Activated CD8-positive, alpha-beta T cell treated with anti-CD3 and anti-CD28 coated beads for 36 hours (primary cell): ENCODE data around the gene SAMD4A. TPM values are rescaled to one million over a fixed set of nuclear protein-coding genes. Genes with fewer than 3 reads are reported as not detected.

Experiments used
- ATAC-seq: fragments of 200-7000 bp; cut with Tn5 transposase; one replicate; pipeline ENCODE4 v1.10.0; 2021; ENCODE audit warnings: mild to moderate bottlenecking, moderate library complexity
- CTCF ChIA-PET: fragments of 350-600 bp; sonication (Branson Sonifier 250); formaldehyde crosslinking; loops from one replicate; lab custom pipeline; 2021; ENCODE audit warnings: antibody characterized with exemption; lab: Charles Lee
- POLR2A ChIA-PET: fragments of 350-600 bp; sonication (Branson Sonifier 250); formaldehyde crosslinking; loops from one replicate; lab custom pipeline; 2021; ENCODE audit warnings: antibody characterized with exemption; lab: Charles Lee
- DNase-seq: peaks from one replicate; pipeline ENCODE4 v3.0.0-alpha.2; 2020
- H3K27ac Mint-ChIP-seq: one replicate; pipeline ENCODE4 v1.8.0; 2021; ENCODE audit warnings: mild to moderate bottlenecking, mixed read lengths
- H3K27me3 Mint-ChIP-seq: one replicate; pipeline ENCODE4 v1.8.0; 2021; ENCODE audit warnings: mixed read lengths
- H3K36me3 Mint-ChIP-seq: one replicate; pipeline ENCODE4 v1.8.0; 2021; ENCODE audit warnings: low read depth, mixed read lengths
- H3K4me1 Mint-ChIP-seq: one replicate; pipeline ENCODE4 v1.8.0; 2021; ENCODE audit warnings: low read depth, mixed read lengths
- H3K4me3 Mint-ChIP-seq: one replicate; pipeline ENCODE4 v1.8.0; 2021; ENCODE audit warnings: mild to moderate bottlenecking, moderate library complexity, mixed read lengths
- H3K9me3 Mint-ChIP-seq: one replicate; pipeline ENCODE4 v1.8.0; 2021; ENCODE audit warnings: mixed read lengths
- intact Hi-C: fragments of 100-400 bp; cut with micrococcal nuclease; formaldehyde crosslinking; loops from one replicate; pipeline ENCODE4 v1.10.0; 2022
- total RNA-seq, 2 experiments: library from RNA; stranded (reverse); gene quantifications; one replicate each; pipeline ENCODE4 v1.2.3, GENCODE V29; 2021
- TF ChIP-seq, protein P1 (sequence below): fragments of 200-600 bp; IDR thresholded peaks from one replicate; pipeline ENCODE4 v1.8.0; 2022; ENCODE audit warnings: antibody characterized with exemption, mild to moderate bottlenecking

The SAMD4A gene
- total RNA-seq, 2 experiments from 2014 or later = 4.5 to 4.9 TPM

DNA sequence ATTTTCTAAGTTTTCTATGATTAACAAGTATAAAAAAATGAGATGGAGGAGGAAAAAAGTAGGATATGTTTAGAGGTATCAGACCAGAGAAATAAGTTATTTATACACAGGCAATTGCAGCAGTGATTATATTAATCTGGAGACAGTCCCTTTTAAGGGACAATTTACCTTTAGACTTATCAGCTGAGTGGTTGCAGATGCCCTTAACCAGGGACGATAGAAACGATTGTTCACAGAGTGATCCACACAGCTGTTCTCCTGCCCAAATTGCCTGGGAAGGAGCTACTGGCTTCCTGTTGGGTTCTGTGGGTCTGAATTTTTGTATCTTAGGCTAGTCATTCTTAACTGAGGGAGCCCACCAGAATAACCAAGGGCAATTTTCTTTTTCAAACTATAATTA lies 269.3 kb downstream of the SAMD4A start:
- intact Hi-C loops = no loop called here
- H3K4me1 Mint-ChIP-seq = no peaks in the 10 kb centered on the region
- peaks cover 14% of the 10 kb centered on the region for H3K36me3 Mint-ChIP-seq
- TF ChIP-seq, protein P1, sequence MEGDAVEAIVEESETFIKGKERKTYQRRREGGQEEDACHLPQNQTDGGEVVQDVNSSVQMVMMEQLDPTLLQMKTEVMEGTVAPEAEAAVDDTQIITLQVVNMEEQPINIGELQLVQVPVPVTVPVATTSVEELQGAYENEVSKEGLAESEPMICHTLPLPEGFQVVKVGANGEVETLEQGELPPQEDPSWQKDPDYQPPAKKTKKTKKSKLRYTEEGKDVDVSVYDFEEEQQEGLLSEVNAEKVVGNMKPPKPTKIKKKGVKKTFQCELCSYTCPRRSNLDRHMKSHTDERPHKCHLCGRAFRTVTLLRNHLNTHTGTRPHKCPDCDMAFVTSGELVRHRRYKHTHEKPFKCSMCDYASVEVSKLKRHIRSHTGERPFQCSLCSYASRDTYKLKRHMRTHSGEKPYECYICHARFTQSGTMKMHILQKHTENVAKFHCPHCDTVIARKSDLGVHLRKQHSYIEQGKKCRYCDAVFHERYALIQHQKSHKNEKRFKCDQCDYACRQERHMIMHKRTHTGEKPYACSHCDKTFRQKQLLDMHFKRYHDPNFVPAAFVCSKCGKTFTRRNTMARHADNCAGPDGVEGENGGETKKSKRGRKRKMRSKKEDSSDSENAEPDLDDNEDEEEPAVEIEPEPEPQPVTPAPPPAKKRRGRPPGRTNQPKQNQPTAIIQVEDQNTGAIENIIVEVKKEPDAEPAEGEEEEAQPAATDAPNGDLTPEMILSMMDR = no peak
- ChIA-PET POLR2A (no interaction called here), CTCF (no interaction called here)
- no peak for DNase-seq
- H3K4me3 Mint-ChIP-seq = no peak overlapping the region
- no peak overlapping the region for H3K27ac Mint-ChIP-seq
- ATAC-seq = no peak
- H3K27me3 Mint-ChIP-seq = no peaks in the 10 kb centered on the region
- H3K9me3 Mint-ChIP-seq = no peaks in the 10 kb centered on the region

DNA sequence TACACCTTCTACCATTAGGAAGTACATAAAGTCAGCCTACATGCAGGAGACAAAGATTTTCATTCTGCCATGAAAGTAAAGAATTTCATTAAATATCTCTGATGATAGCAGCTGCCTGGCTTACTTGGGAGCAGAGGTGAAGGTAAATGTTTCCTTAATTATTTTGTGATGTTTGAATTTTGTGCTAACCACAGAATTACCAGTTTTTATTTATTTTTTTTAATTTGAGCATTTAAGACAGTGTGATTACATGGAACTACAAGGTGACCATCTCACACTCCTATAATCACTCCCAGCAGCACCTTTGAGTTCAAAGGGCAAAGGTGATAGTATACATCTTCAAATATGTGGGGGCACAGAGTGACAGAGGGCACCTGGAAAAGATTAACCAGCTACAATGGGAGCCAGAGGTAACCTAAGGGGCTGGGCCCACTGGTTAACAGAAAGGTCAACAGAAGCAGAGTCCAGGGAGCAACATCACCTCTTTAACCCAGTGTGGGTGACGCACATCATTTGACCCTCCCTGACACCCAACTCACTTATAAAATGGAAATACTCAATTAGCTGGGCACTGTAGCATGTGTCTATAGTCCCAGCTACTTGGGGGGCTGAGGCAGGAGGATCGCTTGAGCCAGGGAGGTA lies 270.7 kb downstream of the SAMD4A start:
- ATAC-seq = no peak
- Mint-ChIP-seq H3K4me3 (no peak overlapping the region), H3K27me3 (no peaks in the 10 kb centered on the region), H3K27ac (no peak overlapping the region), H3K4me1 (no peaks in the 10 kb centered on the region), H3K9me3 (no peaks in the 10 kb centered on the region), H3K36me3 (peaks cover 18% of the 10 kb centered on the region)
- intact Hi-C loops = no loop called here
- DNase-seq = no peak
- TF ChIP-seq, protein P1 = no peak
- ChIA-PET CTCF (interaction anchor here (0.6 kb wide), 1 partner anchor 63 kb away, joined by 3 read pairs; no protein-coding TSS in a partner anchor), POLR2A (interaction anchor here (1.4 kb wide), 1 partner anchor 17 kb away, joined by 3 read pairs; no protein-coding TSS in a partner anchor)

DNA sequence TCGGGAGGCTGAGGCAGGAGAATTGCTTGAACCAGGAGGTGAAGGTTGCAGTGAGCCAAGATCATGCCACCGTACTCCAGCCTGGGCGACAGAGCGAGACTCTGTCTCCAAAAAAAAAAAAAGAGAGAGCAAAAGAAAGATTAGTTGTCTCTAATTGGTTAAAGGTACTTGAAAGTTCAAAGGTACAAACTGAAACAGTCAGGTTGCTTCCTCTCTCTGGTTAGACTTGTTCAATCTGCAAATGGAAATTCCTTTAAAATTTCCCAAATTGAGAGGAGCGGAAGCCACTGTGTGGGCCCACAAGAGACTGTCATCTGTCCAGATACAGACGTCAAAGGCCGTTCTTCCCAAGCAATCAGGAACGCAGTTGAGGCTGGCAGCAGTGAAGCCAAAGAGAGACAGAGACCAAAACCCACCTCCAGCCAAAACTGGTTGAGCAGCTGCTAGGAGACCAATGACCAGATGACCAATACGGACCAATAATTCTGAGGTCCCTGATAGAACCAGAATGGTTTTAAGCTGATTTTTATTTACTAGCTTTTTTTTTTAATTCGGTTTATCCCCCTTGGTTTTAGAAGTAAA lies 272.1 kb downstream of the SAMD4A start:
- intact Hi-C loops = no loop called here
- no peaks in the 10 kb centered on the region for H3K9me3 Mint-ChIP-seq
- peaks cover 20% of the 10 kb centered on the region for H3K36me3 Mint-ChIP-seq
- H3K4me3 Mint-ChIP-seq = no peak overlapping the region
- no peaks in the 10 kb centered on the region for H3K27me3 Mint-ChIP-seq
- no peak for ATAC-seq
- POLR2A ChIA-PET = no interaction called here
- H3K4me1 Mint-ChIP-seq = no peaks in the 10 kb centered on the region
- no peak overlapping the region for H3K27ac Mint-ChIP-seq
- no peak for DNase-seq
- CTCF ChIA-PET = interaction anchor here (0.6 kb wide), 1 partner anchor 10 kb away, joined by 3 read pairs; no protein-coding TSS in a partner anchor
- TF ChIP-seq, protein P1 = no peak

DNA sequence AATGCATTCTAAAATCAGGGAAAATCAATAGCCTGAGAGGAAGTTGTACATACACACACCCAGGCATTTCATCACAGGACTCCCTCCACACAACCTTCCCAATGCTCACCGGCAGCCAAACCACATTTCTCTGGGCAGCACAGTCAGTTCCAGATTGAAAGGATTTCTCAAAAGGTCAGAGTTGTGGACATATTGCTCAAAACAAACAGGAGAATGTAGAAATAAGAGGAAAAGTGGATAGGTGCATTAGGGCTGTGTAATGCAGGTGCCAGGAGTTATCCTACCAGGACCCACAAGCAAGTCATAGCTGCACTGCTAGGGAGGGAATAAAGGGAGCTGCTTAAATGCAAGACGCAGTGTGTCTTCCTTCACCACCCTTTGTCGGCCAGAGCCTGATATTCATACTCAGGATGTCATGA lies 272.8 kb downstream of the SAMD4A start:
- Mint-ChIP-seq H3K36me3 (peaks cover 24% of the 10 kb centered on the region), H3K4me3 (no peak overlapping the region), H3K27ac (no peak overlapping the region), H3K4me1 (no peaks in the 10 kb centered on the region), H3K27me3 (no peaks in the 10 kb centered on the region), H3K9me3 (no peaks in the 10 kb centered on the region)
- ChIA-PET CTCF (interaction anchor here (1.1 kb wide), 1 partner anchor 26 kb away, joined by 3 read pairs; no protein-coding TSS in a partner anchor), POLR2A (no interaction called here)
- no peak for DNase-seq
- ATAC-seq = no peak
- intact Hi-C loops = no loop called here
- TF ChIP-seq, protein P1 = no peak

DNA sequence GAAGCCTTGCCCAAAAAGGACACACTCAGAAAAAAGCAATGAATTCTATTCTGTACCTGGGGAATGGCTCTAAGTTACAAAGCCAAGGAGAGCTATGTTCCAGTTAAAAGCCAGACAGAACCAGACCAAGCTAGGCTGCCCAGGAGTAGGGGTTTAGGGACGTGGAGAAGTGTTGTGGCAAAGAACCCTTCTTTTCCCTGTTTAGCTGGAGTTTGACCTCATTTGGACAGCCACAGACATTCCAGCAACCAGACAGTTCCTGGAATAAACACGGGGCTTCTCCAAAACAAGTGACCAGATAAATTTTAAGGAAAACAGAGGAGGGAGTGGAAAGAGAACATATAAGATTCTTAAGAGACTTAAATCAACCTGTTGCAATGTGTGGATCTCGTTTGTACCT lies 273.4 kb downstream of the SAMD4A start:
- DNase-seq (no peak), ATAC-seq (no peak)
- Mint-ChIP-seq H3K36me3 (peaks cover 24% of the 10 kb centered on the region), H3K27ac (no peak overlapping the region), H3K4me1 (no peaks in the 10 kb centered on the region), H3K4me3 (no peak overlapping the region), H3K9me3 (no peaks in the 10 kb centered on the region), H3K27me3 (no peaks in the 10 kb centered on the region)
- CTCF ChIA-PET = interaction anchor here (0.7 to 1.1 kb wide), 2 partner anchors 23 to 26 kb away, joined by 3 read pairs; no protein-coding TSS in a partner anchor
- intact Hi-C loops = no loop called here
- TF ChIP-seq, protein P1 = no peak
- POLR2A ChIA-PET = no interaction called here
